Erythroblast (primary cell): ENCODE results near the gene ATP1A1.

Experiments
- GATA1 ChIP-seq: IDR thresholded peaks from 2 replicates; pipeline ENCODE4 v1.6.1; 2011; ENCODE audit warnings: low read depth, mild to moderate bottlenecking, control low read depth, low read length, moderate library complexity
- POLR2A ChIP-seq: IDR thresholded peaks from 2 replicates; pipeline ENCODE4 v1.6.1; 2011; ENCODE audit warnings: mild to moderate bottlenecking, low read length

DNA sequence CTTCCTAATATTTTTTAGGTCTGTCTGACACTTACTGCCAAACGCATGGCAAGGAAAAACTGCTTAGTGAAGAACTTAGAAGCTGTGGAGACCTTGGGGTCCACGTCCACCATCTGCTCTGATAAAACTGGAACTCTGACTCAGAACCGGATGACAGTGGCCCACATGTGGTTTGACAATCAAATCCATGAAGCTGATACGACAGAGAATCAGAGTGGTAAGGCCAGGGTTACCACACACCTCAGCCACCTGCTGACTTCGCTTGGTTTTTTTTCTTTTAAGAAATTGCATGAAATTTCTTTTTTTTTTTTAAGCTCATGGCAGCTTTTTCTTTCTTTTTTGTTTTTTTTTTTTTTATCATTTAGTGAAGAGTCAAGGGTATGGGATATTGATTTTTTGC, 17.2 kb downstream of the ATP1A1 start:
- TF ChIP-seq POLR2A (no peak), GATA1 (no peak)
